Upper lobe of left lung (tissue), 6 donors: ENCODE results near the gene HOXD13. TPM values are rescaled to one million over a fixed set of nuclear protein-coding genes. Genes with fewer than 3 reads are reported as not detected.
A peak's percentile ranks its signal among the peaks of the same experiment; 100 is the strongest.

Experiments used
- ATAC-seq, 2 donors: fragments of 200-7000 bp; cut with Tn5 transposase; one replicate each; pipeline ENCODE4 v1.9.1; 2022; ENCODE audit warnings: mild to moderate bottlenecking in 2 of 2, moderate library complexity in 2 of 2; ENCODE audit not compliant: low FRiP score in 2 of 2
- DNase-seq, 2 donors: peaks; one replicate each; pipeline ENCODE4 v3.0.0-alpha.2; 2019 to 2020
- H3K27ac ChIP-seq, 4 donors: fragments of 200-600 bp; sonication (generic); one replicate each; pipeline ENCODE4 v1.5.1; 2016 to 2019
- H3K27me3 ChIP-seq, 4 donors: fragments of 200-600 bp; sonication (generic); one replicate each; pipeline ENCODE4 v1.5.1; 2017 to 2019
- H3K36me3 ChIP-seq, 4 donors: fragments of 200-600 bp; sonication (generic); one replicate each; pipeline ENCODE4 v1.5.1; 2016 to 2019
- H3K4me1 ChIP-seq, 4 donors: fragments of 200-600 bp; sonication (generic); one replicate each; pipeline ENCODE4 v1.5.1; 2018 to 2019
- H3K4me3 ChIP-seq, 4 donors: fragments of 200-600 bp; sonication (generic); one replicate each; pipeline ENCODE4 v1.5.1; 2017 to 2019; ENCODE audit warnings: mild to moderate bottlenecking in 2 of 4, moderate library complexity in 1 of 4
- H3K9me3 ChIP-seq, 4 donors: fragments of 200-600 bp; sonication (generic); one replicate each; pipeline ENCODE4 v1.5.1; 2018 to 2019
- EP300 ChIP-seq, 4 donors: sonication (generic); formaldehyde crosslinking; IDR thresholded peaks; one replicate each; pipeline ENCODE4 v1.5.1; 2017; ENCODE audit warnings: antibody characterized with exemption in 4 of 4, control low read depth in 2 of 4
- POLR2A ChIP-seq, 4 donors: fragments of 450-650 bp; IDR thresholded peaks; one replicate each; pipeline ENCODE4 v1.5.1; 2016 to 2017; ENCODE audit warnings: antibody characterized with exemption in 4 of 4, mild to moderate bottlenecking in 2 of 4
- POLR2AphosphoS5 ChIP-seq, 2 donors: sonication (generic); formaldehyde crosslinking; IDR thresholded peaks; one replicate each; pipeline ENCODE4 v1.5.1; 2017; ENCODE audit warnings: antibody characterized with exemption in 2 of 2
- WGBS, 2 donors: methylation state at CpG; one replicate each; pipeline ENCODE4 v1.1.5; 2017 to 2018; 5-methylcytosine and 5-hydroxymethylcytosine counted together
- total RNA-seq, 6 donors: library from RNA; depleted of rRNA in 4 of 6; stranded (reverse); fragments of >200 nt in 4 of 6; gene quantifications; one replicate each; pipeline versions ENCODE4 v1.1.0 to v1.2.1, GENCODE V29; 2016 to 2021
- TF ChIP-seq, protein P1 (sequence below), 6 experiments: fragments of 450-650 bp in 4 of 6; fragments of 200-600 bp in 2 of 6; sonication (generic) in 2 of 6; IDR thresholded peaks; one replicate each; pipeline ENCODE4 v1.5.1; 2016 to 2019; ENCODE audit warnings: antibody characterized with exemption in 6 of 6
- donor health status: DM: no; HTN: no; CAD: no; lungs with moderate emphysema.
- donor health status: DM: no; HTN: yes; CAD: no; lungs with severe emphysema.

Gene HOXD13
- total RNA-seq, 6 donors from 2014 or later = not detected

DNA sequence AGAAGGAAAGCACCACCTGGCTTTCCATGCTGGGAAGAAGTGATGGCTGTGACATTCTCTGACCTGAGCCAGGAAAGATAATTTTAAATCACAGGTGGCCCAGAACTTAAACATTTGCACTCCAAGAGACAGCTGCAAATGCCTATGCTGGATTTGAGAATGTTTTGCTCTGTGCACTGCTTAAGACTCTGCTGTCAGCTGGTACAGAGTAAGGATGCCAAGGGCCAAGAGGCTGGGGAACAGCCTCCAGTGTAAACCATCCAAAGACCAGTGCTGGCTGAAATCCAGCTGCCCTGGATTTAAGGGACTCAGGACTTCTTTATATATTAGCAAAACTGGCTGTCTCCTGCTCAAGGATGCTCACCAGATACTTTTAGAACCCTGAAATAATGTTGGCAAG is 40.9 kb downstream of the HOXD13 start:
- Histone ChIP-seq H3K27me3 (peaks cover 0 to 89% (median 47%) of the 10 kb centered on the region in 4 donors), H3K36me3 (no peaks in the 10 kb centered on the region), H3K4me1 (peaks cover 30 to 44% (median 32%) of the 10 kb centered on the region in 4 donors), H3K27ac (no peak overlapping the region), H3K4me3 (no peak overlapping the region), H3K9me3 (no peaks in the 10 kb centered on the region)
- TF ChIP-seq POLR2AphosphoS5 (IDR thresholded peaks at IDR 0.05) = no peak
- TF ChIP-seq, protein P1, sequence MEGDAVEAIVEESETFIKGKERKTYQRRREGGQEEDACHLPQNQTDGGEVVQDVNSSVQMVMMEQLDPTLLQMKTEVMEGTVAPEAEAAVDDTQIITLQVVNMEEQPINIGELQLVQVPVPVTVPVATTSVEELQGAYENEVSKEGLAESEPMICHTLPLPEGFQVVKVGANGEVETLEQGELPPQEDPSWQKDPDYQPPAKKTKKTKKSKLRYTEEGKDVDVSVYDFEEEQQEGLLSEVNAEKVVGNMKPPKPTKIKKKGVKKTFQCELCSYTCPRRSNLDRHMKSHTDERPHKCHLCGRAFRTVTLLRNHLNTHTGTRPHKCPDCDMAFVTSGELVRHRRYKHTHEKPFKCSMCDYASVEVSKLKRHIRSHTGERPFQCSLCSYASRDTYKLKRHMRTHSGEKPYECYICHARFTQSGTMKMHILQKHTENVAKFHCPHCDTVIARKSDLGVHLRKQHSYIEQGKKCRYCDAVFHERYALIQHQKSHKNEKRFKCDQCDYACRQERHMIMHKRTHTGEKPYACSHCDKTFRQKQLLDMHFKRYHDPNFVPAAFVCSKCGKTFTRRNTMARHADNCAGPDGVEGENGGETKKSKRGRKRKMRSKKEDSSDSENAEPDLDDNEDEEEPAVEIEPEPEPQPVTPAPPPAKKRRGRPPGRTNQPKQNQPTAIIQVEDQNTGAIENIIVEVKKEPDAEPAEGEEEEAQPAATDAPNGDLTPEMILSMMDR (IDR thresholded peaks at IDR 0.05) = no peak
- TF ChIP-seq EP300 (IDR thresholded peaks at IDR 0.05) = no peak
- no peak for TF ChIP-seq POLR2A (IDR thresholded peaks at IDR 0.05)
- ATAC-seq (no peak), DNase-seq (no peak)

DNA sequence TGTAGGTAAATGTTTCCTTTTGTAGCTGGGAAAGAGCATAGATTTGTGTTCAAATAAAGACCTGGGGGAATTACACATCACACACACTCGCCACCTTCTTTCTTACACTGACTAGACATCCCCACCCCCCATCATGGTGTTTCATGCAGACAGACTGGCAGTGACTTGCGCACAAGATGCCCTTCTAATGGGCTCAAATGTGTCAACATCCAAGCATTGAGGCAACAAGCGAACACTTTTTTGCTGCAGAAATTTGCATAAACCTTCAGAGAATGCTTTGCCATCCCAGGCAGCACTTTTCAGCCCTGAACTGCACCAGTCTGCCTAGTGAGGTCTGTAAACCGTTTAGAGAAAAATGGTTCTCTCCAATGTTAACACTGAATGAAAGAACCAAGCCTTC is 41.5 kb downstream of the HOXD13 start:
- DNase-seq (no peak), ATAC-seq (no peak)
- Histone ChIP-seq H3K9me3 (no peaks in the 10 kb centered on the region), H3K4me3 (no peak overlapping the region), H3K4me1 (peaks cover 27 to 42% (median 32%) of the 10 kb centered on the region in 4 donors), H3K27ac (no peak overlapping the region), H3K27me3 (peaks cover 0 to 89% (median 47%) of the 10 kb centered on the region in 4 donors), H3K36me3 (no peaks in the 10 kb centered on the region)
- TF ChIP-seq, protein P1 (IDR thresholded peaks at IDR 0.05) = no peak
- TF ChIP-seq POLR2A (IDR thresholded peaks at IDR 0.05) (no peak), POLR2AphosphoS5 (IDR thresholded peaks at IDR 0.05) (no peak), EP300 (IDR thresholded peaks at IDR 0.05) (no peak)
- WGBS, 2 donors = 25 to 27% methylated on average over 4 of the region's 4 CpGs

DNA sequence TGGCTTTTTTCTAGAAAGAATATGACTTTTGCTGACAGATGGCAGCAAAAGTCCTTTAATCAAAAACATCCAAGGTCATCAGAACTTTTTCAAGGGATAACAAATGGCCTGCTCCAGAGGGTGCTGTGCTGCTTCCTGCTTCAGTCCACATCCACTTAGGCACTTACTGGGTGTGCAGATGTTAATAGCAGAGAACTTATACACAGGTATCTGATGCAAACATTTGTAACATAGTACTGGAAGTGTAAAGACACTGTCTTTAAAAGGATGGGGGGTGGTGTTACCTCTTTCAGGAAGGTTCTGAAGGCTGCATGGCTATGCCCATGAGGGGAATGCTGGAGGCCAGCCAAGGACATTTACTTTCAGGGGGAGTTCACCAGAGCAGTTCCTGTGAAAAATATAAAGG is 42.5 kb downstream of the HOXD13 start:
- H3K4me1 ChIP-seq = peaks cover 19 to 41% (median 27%) of the 10 kb centered on the region in 4 donors
- H3K27ac ChIP-seq = no peak overlapping the region
- H3K36me3 ChIP-seq = no peaks in the 10 kb centered on the region
- no peak for ATAC-seq
- TF ChIP-seq POLR2A (IDR thresholded peaks at IDR 0.05) (no peak), POLR2AphosphoS5 (IDR thresholded peaks at IDR 0.05) (no peak), EP300 (IDR thresholded peaks at IDR 0.05) (no peak)
- TF ChIP-seq, protein P1 (IDR thresholded peaks at IDR 0.05) = no peak
- peaks cover 0 to 81% (median 42%) of the 10 kb centered on the region in 4 donors for H3K27me3 ChIP-seq
- no peaks in the 10 kb centered on the region for H3K9me3 ChIP-seq
- no peak for DNase-seq
- no peak overlapping the region for H3K4me3 ChIP-seq

DNA sequence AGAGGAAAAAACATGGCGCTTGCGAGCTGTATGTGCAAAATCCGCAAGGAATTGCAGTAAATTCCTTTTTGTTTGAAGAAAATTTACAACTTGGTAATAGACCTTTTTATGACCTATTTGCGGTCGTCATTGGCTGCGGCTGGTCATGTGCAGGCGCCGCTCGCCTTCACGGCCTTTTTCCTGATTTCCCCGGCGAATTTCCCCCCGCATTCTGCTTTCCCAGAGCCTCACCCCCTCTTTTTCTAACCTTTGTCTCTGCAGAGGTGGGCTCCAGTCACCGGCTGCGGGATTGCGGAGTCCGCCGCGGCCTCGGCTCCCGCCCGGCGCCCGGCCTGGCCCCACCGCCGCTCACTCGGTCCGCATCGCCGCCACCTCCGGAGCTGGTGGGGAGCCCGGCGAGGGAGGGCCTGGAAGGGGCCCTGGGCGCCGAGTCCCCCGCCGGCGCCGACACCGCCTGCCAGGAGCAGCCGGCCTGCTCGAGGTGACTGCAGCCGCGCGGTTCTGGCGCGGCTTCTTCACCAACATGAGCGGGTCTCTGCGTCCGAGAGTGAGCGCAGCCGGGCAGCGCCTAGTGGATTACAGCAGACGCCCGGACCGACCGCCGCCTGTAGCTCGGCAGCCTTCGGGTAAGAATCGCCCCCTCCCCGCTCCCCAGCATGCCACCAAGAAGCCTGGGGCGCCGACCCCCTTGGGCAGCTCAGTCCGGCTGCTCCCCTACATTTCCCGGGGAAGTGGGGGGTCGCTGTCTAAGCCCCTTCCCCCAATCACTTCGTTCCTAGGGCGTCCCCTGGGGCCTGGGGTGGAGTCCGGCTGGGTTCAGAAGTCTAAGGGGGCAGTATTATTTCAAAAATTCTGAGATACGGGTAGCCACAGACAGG is 44.1 kb downstream of the HOXD13 start:
- Histone ChIP-seq H3K9me3 (no peaks in the 10 kb centered on the region), H3K4me1 (peaks cover 21 to 44% (median 29%) of the 10 kb centered on the region in 4 donors), H3K27me3 (peaks cover 0 to 71% (median 43%) of the 10 kb centered on the region in 4 donors), H3K27ac (no peak overlapping the region), H3K36me3 (no peaks in the 10 kb centered on the region), H3K4me3 (peak overlapping the region in 3 of 4 donors; percentile 14 to 40 (median 33))
- TF ChIP-seq EP300 (IDR thresholded peaks at IDR 0.05) = no peak
- no peak for TF ChIP-seq POLR2AphosphoS5 (IDR thresholded peaks at IDR 0.05)
- TF ChIP-seq, protein P1 (IDR thresholded peaks at IDR 0.05) = no peak
- no peak for TF ChIP-seq POLR2A (IDR thresholded peaks at IDR 0.05)
- 5 to 6% methylated on average over 38 to 56 of the region's 71 CpGs for WGBS, 2 donors
- DNase-seq (peak in 1 of 2 donors; percentile 78), ATAC-seq (peak in 1 of 2 donors; percentile 50)
